ENCODE data around the gene IMMP2L.

IMMP2L gene

DNA sequence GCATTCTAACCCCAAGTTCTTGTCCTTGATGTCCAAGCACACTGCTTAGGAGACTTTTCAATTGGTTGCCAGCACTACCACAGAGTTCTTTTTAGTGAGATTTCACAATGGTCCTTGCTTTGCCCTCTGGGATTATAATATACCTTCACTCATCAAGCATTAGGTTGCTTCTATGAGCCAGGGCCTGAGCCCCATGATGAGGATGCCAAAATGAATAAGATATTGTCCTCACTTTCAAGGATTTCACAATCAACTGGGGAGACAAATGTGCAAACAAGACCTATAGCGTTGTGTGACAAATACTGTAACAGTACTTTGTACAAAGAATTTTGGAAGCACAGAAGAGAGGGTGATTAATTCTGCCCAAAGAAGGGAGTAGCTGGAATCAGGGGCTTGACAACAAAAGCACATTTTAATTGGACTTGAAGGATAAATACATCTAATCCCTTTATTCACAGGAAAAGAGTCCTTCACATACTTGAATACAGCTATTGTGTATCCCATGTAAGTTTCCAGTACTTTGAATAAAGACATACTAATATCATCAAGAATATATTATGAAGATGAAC is 734.9 kb downstream of the IMMP2L start:
- no peak overlapping the region for H3K4me3 ChIP-seq (ENCODE audit: low read length)
- no peak for TF ChIP-seq ZNF274 (IDR thresholded peaks at IDR 0.05; ENCODE audit: low read depth, low read length)

DNA sequence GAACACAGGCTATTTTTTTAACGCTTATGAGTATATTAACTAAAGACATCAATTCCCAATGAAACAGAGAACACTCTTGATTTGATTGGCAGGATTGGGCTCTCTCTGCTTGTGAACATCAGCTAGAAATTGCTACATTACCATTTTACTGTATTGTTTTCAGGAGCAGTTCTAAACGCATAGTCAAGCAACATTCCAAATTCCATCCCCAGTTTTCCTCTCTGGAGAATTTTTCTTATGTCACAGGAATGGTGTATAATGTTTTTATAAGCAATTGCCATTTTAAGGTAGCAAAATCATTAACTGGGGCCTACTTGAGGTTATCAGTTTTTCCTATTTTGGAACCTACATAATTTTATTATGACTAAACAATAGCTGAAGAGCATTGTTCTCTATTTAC is 748.3 kb downstream of the IMMP2L start:
- no peak for TF ChIP-seq ZNF274 (IDR thresholded peaks at IDR 0.05; ENCODE audit: low read depth, low read length)
- H3K4me3 ChIP-seq (ENCODE audit: low read length), result no peak overlapping the region

DNA sequence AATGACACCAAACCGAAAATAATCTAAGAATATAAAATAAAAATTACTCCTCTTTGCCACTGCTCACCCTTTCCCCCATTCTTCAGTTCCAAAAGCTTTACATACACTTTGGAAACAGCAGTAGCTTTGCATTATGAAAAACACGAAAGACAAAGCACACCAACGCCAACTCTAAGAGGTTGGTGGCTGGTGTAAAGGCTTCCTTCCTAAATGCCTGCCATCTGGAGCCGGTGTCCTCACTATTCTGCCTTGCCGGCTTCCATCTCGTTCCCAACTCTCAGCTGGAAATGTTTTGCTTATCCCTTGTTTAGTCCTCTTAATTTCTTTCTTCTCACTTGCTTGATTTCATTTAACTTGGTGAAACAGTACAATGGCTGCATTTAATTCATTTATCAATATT is 752.5 kb downstream of the IMMP2L start:
- TF ChIP-seq ZNF274 (IDR thresholded peaks at IDR 0.05; ENCODE audit: low read depth, low read length), result no peak
- H3K4me3 ChIP-seq (ENCODE audit: low read length), result no peak overlapping the region

GRCh38 chr7:110808361-110808760 is 753.9 kb downstream of the IMMP2L start:
- no peak overlapping the region for H3K4me3 ChIP-seq (ENCODE audit: low read length)
- no peak for TF ChIP-seq ZNF274 (IDR thresholded peaks at IDR 0.05; ENCODE audit: low read depth, low read length)

DNA sequence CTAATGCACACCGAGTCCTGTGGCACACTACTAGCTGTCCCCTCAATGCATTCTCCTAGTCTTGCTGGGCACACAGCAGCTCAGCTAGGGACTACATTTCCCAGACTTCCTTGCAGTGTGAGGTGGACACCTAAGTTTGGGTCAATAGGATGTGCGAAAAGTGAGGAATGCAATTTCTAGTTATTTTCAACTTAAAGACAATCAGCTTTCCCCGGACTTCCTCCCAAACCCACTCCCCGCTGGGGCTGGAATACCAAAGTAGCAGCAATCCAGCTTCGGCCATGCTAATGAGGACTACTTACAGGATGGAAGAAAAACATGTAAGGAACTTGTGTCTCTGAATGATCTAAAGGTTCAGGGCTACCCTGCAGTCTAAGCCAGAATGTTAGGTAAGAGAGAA is 757.8 kb downstream of the IMMP2L start:
- H3K4me3 ChIP-seq (ENCODE audit: low read length), result no peak overlapping the region
- TF ChIP-seq ZNF274 (IDR thresholded peaks at IDR 0.05; ENCODE audit: low read depth, low read length), result no peak

- no peak overlapping the region for H3K4me3 ChIP-seq (ENCODE audit: low read length)
- TF ChIP-seq ZNF274 (IDR thresholded peaks at IDR 0.05; ENCODE audit: low read depth, low read length), result no peak
Measured at GRCh38 chr7:110803602-110804143, 758.6 kb downstream of the IMMP2L start.

DNA sequence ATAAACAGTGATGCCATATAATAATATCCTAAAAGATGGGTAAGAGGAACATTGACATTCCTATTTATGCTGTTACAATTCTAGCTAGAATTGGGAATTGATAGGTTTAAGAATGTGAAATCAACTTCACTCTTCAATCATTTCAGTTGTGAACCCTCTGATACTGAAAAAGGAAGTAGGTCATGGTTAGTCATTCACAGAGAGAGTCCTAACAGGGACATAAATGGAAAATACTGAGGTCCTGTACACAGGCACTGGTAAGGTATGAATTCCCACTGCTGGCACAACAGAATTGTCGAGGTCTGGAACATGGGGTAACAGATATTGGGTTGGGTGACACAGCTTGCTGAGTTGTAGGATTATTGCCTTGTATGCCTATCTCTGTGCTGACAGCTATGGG is 760.8 kb downstream of the IMMP2L start:
- no peak for TF ChIP-seq ZNF274 (IDR thresholded peaks at IDR 0.05; ENCODE audit: low read depth, low read length)
- H3K4me3 ChIP-seq (ENCODE audit: low read length), result no peak overlapping the region

GRCh38 chr7:110800984-110801383 is 761.3 kb downstream of the IMMP2L start:
- no peak for TF ChIP-seq ZNF274 (IDR thresholded peaks at IDR 0.05; ENCODE audit: low read depth, low read length)
- no peak overlapping the region for H3K4me3 ChIP-seq (ENCODE audit: low read length)

- no peak for TF ChIP-seq ZNF274 (IDR thresholded peaks at IDR 0.05; ENCODE audit: low read depth, low read length)
- no peak overlapping the region for H3K4me3 ChIP-seq (ENCODE audit: low read length)
Measured at GRCh38 chr7:110797656-110798055, 764.6 kb downstream of the IMMP2L start.

- no peak for TF ChIP-seq ZNF274 (IDR thresholded peaks at IDR 0.05; ENCODE audit: low read depth, low read length)
- no peak overlapping the region for H3K4me3 ChIP-seq (ENCODE audit: low read length)
Measured at GRCh38 chr7:110790992-110791391, 771.3 kb downstream of the IMMP2L start.

- no peak for TF ChIP-seq ZNF274 (IDR thresholded peaks at IDR 0.05; ENCODE audit: low read depth, low read length)
- no peak overlapping the region for H3K4me3 ChIP-seq (ENCODE audit: low read length)
Measured at GRCh38 chr7:110786328-110786965, 775.8 kb downstream of the IMMP2L start.

DNA sequence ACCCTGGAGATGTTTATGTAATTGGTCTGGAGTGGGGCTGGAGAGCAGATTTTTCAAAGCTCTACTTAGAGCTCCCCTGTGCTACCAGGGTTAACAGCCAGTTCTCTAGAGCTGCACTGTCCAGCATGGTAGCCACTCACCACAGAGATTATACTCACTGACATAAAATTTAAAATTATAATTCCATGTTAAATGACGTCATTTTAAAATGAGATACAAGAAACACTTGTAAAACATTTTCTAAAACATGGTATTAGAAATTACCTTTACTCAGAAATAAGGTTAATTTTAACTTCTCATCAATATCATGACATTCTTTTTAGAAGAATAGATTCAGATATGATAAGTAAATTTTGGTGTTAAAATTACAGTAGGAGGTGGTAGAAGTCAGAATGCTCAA is 777.5 kb downstream of the IMMP2L start:
- H3K4me3 ChIP-seq (ENCODE audit: low read length), result no peak overlapping the region
- TF ChIP-seq ZNF274 (IDR thresholded peaks at IDR 0.05; ENCODE audit: low read depth, low read length), result no peak

DNA sequence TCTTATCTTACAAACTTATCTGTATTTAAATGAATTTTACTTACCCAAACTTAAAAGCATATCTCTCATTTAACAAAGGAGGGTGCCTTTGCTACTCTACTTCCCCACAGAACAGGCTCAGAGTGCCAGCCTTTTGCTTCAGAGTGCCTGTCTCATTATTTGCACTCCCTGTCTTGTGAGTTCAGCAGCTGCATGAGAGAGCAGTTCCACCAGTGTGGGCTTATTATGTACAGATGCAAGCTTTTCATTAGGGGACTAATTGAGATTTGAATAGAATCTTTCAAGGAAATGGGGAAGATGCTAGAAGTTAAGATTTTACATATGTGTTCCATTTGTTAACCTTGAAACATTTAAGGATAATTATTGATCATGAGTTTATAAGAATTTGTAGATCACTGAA is 781.6 kb downstream of the IMMP2L start:
- no peak for TF ChIP-seq ZNF274 (IDR thresholded peaks at IDR 0.05; ENCODE audit: low read depth, low read length)
- no peak overlapping the region for H3K4me3 ChIP-seq (ENCODE audit: low read length)

DNA sequence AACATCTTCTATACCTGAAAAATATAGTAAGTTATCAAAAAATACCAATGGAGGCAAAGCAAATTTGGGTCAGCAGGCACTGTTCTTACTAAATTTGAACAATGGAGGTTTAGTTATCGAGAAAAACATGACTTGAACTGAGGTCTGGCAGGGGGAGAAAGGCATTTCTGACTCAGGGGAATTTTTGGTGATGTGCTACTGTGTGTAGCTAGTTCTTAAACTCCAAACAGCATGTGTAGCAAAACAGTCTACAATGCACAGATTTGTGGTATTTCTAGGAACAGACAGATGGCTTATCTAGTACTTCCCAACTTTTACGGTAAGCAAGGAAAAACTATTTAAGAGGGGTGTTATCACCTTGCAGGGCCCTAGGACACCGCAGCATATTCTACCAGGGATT is 783.0 kb downstream of the IMMP2L start:
- no peak overlapping the region for H3K4me3 ChIP-seq (ENCODE audit: low read length)
- no peak for TF ChIP-seq ZNF274 (IDR thresholded peaks at IDR 0.05; ENCODE audit: low read depth, low read length)

DNA sequence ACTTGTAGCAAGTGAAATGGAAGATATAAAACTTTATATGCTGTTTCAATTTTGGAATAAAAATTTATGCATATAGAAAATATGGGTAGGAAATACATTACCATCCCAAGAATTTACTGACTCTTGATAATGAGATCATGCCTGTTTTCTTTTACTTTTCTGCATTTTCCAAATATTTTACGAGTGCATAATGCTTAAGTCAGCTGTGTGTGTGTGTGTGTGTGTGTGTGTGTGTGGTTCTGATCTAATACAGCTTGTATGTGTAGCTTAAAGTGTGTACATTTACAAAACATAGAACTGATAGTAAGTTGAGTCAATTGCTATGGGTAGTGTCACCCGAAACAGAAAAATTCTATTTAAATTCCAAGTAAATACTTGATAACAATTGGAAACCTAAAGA is 787.2 kb downstream of the IMMP2L start:
- no peak for TF ChIP-seq ZNF274 (IDR thresholded peaks at IDR 0.05; ENCODE audit: low read depth, low read length)
- H3K4me3 ChIP-seq (ENCODE audit: low read length), result no peak overlapping the region

DNA sequence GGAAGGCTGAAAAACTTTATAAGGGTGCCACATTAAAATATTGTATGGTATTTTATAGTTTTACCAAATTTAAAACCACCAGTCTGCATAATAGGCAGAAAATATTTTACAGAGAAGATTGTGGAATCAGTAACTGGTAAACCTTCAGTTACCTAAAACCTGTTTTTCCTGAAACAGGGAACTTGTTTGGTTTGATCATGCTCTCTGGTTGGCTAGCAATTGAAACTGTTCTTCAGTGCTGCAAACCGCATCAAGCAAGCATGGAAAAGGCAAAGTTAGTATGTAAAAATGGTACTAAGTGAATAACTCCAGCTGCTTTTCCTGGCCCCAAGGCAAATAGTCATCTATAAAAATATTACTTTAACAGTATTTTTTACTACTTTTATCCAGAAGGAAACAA is 788.2 kb downstream of the IMMP2L start:
- H3K4me3 ChIP-seq (ENCODE audit: low read length), result no peak overlapping the region
- TF ChIP-seq ZNF274 (IDR thresholded peaks at IDR 0.05; ENCODE audit: low read depth, low read length), result no peak

Data from GM08714 (cell line).